ENCODE results near the gene MDM2. TPM values are rescaled to one million over a fixed set of nuclear protein-coding genes. Genes with fewer than 3 reads are reported as not detected.
"Not testable (repeated sequence)": the region's sequence is repeated elsewhere in the genome, so short reads cannot be mapped to it uniquely, and the experiment has no call there.

MDM2 gene
- total and polyA plus RNA-seq, 2 donors (not counting 1 experiment from before 2014, with no cell fraction given): 46.6 to 240 TPM

DNA sequence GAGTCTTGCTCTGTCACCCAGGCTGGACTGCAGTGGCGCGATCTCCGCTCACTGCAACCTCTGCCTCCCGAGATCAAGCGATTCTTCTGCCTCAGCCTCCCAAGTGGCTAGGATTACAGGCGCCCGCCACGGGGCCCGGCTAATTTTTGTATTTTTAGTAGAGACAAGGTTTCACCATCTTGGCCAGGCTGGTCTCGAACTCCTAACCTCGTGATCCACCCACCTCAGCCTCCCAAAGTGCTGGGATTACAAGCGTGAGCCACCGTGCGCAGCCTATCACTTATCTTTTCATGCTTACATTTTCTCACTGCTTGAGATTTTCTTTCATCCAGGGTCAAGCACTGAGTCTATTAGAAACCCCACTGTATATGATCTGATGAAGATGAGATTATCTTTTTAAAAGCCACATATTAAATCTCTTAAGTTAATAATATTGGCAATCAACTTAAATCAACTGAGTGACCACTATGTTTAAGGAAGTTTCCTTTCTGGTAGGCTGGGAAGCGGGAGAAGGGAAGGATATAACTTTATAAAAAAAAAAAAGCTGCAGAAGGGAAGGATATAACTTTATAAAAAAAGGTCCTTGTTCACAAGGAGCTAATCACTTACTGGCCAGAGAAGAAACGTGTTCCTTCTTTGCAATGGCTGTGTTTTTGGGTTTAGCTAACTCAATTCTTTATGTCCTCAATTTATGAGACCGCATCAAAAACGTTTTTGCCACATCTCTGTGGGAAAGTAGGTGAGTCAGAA lies 1.3 kb upstream of the MDM2 start:
- Histone ChIP-seq H3K36me3 (ENCODE audit: control insufficient read depth, insufficient read depth, low read length) (peaks cover 3% of the 10 kb centered on the region), H3K79me2 (ENCODE audit: control insufficient read depth, insufficient read depth, low read length) (peaks cover 31% of the 10 kb centered on the region), H3K27ac (ENCODE audit: insufficient read depth, low read length) (no peak overlapping the region), H3K27me3 (ENCODE audit: control insufficient read depth, insufficient read depth, low read length) (no peaks in the 10 kb centered on the region), H3K4me2 (ENCODE audit: extremely low read depth, insufficient read depth, low read length) (peak overlapping the region; percentile 26), H3K9me3 (ENCODE audit: control insufficient read depth, insufficient read depth, low read depth, low read length) (no peaks in the 10 kb centered on the region), H4K20me1 (ENCODE audit: control insufficient read depth, extremely low read depth, insufficient read depth, low read length) (no peaks in the 10 kb centered on the region), H3K4me1 (ENCODE audit: control insufficient read depth, extremely low read depth, insufficient read depth, low read length) (no peaks in the 10 kb centered on the region), H3K9ac (ENCODE audit: insufficient read depth, low read length) (no peak overlapping the region), H3K4me3 (replicated peaks in 1 of 4; ENCODE audit: control extremely low read depth in 1 of 4, insufficient read depth in 1 of 4, low read depth in 3 of 4, low read length in 4 of 4) (no peak overlapping the region), H2AFZ (ENCODE audit: low read length) (no peak overlapping the region)
- no peak for TF ChIP-seq EZH2 (IDR thresholded peaks at IDR 0.05; ENCODE audit: low read length, missing control alignments)
- TF ChIP-seq, protein P1, sequence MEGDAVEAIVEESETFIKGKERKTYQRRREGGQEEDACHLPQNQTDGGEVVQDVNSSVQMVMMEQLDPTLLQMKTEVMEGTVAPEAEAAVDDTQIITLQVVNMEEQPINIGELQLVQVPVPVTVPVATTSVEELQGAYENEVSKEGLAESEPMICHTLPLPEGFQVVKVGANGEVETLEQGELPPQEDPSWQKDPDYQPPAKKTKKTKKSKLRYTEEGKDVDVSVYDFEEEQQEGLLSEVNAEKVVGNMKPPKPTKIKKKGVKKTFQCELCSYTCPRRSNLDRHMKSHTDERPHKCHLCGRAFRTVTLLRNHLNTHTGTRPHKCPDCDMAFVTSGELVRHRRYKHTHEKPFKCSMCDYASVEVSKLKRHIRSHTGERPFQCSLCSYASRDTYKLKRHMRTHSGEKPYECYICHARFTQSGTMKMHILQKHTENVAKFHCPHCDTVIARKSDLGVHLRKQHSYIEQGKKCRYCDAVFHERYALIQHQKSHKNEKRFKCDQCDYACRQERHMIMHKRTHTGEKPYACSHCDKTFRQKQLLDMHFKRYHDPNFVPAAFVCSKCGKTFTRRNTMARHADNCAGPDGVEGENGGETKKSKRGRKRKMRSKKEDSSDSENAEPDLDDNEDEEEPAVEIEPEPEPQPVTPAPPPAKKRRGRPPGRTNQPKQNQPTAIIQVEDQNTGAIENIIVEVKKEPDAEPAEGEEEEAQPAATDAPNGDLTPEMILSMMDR (conservative IDR thresholded peaks at IDR 0.05 in 1 of 2, IDR thresholded peaks at IDR 0.05 in 1 of 2; ENCODE audit: low read depth in 1 of 2, low read length in 2 of 2): no peak
- DNase-seq (ENCODE audit: low read depth in 2 of 2): no peak

GRCh38 chr12:68807274-68807575 lies 752 bp upstream of the MDM2 start:
- peak overlapping the region; percentile 99 for H3K9ac ChIP-seq (ENCODE audit: insufficient read depth, low read length)
- not testable (repeated sequence) for DNase-seq (ENCODE audit: low read depth in 2 of 2); H3K36me3 ChIP-seq (ENCODE audit: control insufficient read depth, insufficient read depth, low read length); H3K27me3 ChIP-seq (ENCODE audit: control insufficient read depth, insufficient read depth, low read length); H4K20me1 ChIP-seq (ENCODE audit: control insufficient read depth, extremely low read depth, insufficient read depth, low read length); H3K9me3 ChIP-seq (ENCODE audit: control insufficient read depth, insufficient read depth, low read depth, low read length); H3K4me1 ChIP-seq (ENCODE audit: control insufficient read depth, extremely low read depth, insufficient read depth, low read length)
- peak overlapping the region; percentile 99 for H3K27ac ChIP-seq (ENCODE audit: insufficient read depth, low read length)
- peak overlapping the region; percentile 43 for H2AFZ ChIP-seq (ENCODE audit: low read length)
- H3K4me3 ChIP-seq (replicated peaks in 1 of 4; ENCODE audit: control extremely low read depth in 1 of 4, insufficient read depth in 1 of 4, low read depth in 3 of 4, low read length in 4 of 4): peak overlapping the region; percentile 30 to 99 (median 90)
- H3K4me2 ChIP-seq (ENCODE audit: extremely low read depth, insufficient read depth, low read length): peak overlapping the region; percentile 26
- H3K79me2 ChIP-seq (ENCODE audit: control insufficient read depth, insufficient read depth, low read length): peaks cover 37% of the 10 kb centered on the region

DNA sequence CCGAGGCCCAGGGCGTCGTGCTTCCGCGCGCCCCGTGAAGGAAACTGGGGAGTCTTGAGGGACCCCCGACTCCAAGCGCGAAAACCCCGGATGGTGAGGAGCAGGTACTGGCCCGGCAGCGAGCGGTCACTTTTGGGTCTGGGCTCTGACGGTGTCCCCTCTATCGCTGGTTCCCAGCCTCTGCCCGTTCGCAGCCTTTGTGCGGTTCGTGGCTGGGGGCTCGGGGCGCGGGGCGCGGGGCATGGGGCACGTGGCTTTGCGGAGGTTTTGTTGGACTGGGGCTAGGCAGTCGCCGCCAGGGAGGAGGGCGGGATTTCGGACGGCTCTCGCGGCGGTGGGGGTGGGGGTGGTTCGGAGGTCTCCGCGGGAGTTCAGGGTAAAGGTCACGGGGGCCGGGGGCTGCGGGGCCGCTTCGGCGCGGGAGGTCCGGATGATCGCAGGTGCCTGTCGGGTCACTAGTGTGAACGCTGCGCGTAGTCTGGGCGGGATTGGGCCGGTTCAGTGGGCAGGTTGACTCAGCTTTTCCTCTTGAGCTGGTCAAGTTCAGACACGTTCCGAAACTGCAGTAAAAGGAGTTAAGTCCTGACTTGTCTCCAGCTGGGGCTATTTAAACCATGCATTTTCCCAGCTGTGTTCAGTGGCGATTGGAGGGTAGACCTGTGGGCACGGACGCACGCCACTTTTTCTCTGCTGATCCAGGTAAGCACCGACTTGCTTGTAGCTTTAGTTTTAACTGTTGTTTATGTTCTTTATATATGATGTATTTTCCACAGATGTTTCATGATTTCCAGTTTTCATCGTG lies 612 bp downstream of the MDM2 start:
- Histone ChIP-seq H3K9me3 (ENCODE audit: control insufficient read depth, insufficient read depth, low read depth, low read length) (no peaks in the 10 kb centered on the region), H2AFZ (ENCODE audit: low read length) (peak overlapping the region; percentile 66), H4K20me1 (ENCODE audit: control insufficient read depth, extremely low read depth, insufficient read depth, low read length) (no peaks in the 10 kb centered on the region), H3K27me3 (ENCODE audit: control insufficient read depth, insufficient read depth, low read length) (no peaks in the 10 kb centered on the region), H3K4me3 (replicated peaks in 1 of 4; ENCODE audit: control extremely low read depth in 1 of 4, insufficient read depth in 1 of 4, low read depth in 3 of 4, low read length in 4 of 4) (peak overlapping the region; percentile 94 to 99 (median 96)), H3K4me1 (ENCODE audit: control insufficient read depth, extremely low read depth, insufficient read depth, low read length) (no peaks in the 10 kb centered on the region), H3K79me2 (ENCODE audit: control insufficient read depth, insufficient read depth, low read length) (peaks cover 50% of the 10 kb centered on the region), H3K36me3 (ENCODE audit: control insufficient read depth, insufficient read depth, low read length) (peaks cover 5% of the 10 kb centered on the region), H3K4me2 (ENCODE audit: extremely low read depth, insufficient read depth, low read length) (peak overlapping the region; percentile 64), H3K27ac (ENCODE audit: insufficient read depth, low read length) (peak overlapping the region; percentile 99), H3K9ac (ENCODE audit: insufficient read depth, low read length) (peak overlapping the region; percentile 99)
- TF ChIP-seq EZH2 (IDR thresholded peaks at IDR 0.05; ENCODE audit: low read length, missing control alignments): no peak
- TF ChIP-seq, protein P1 (conservative IDR thresholded peaks at IDR 0.05 in 1 of 2, IDR thresholded peaks at IDR 0.05 in 1 of 2; ENCODE audit: low read depth in 1 of 2, low read length in 2 of 2): no peak
- DNase-seq (ENCODE audit: low read depth in 2 of 2): peak; percentile 92 to 95
